Liver (tissue), 9 donors: ENCODE results near the gene EIF4G1. TPM values are rescaled to one million over a fixed set of nuclear protein-coding genes. Genes with fewer than 3 reads are reported as not detected.

Experiments
- DNase-seq: peaks from one replicate; pipeline ENCODE4 v3.0.0-alpha.2; 2017; ENCODE audit warnings: low spot score
- H3K27ac ChIP-seq, 2 donors: one replicate each; pipeline ENCODE4 v1.7.0; 2013; ENCODE audit warnings: inconsistent platforms in 2 of 2, low read length in 2 of 2, control low read depth in 1 of 2, low read depth in 1 of 2, mild to moderate bottlenecking in 1 of 2
- H3K27me3 ChIP-seq, 4 donors: one replicate each; pipeline versions ENCODE4 v1.6.1 to v1.7.0; 2013; ENCODE audit warnings: low read length in 3 of 4, inconsistent platforms in 1 of 4, mild to moderate bottlenecking in 1 of 4, moderate library complexity in 1 of 4; ENCODE audit not compliant: control insufficient read depth in 4 of 4, insufficient read depth in 4 of 4
- H3K36me3 ChIP-seq, 4 donors: one replicate each; pipeline versions ENCODE4 v1.6.1 to v1.7.0; 2013; ENCODE audit warnings: low read length in 3 of 4, mild to moderate bottlenecking in 3 of 4, low read depth in 1 of 4, moderate library complexity in 1 of 4; ENCODE audit not compliant: control insufficient read depth in 4 of 4, insufficient read depth in 3 of 4
- H3K4me1 ChIP-seq, 4 donors: one replicate each; pipeline versions ENCODE4 v1.6.1 to v1.7.0; 2013; ENCODE audit warnings: low read length in 3 of 4, mild to moderate bottlenecking in 3 of 4, moderate library complexity in 1 of 4; ENCODE audit not compliant: control insufficient read depth in 4 of 4, insufficient read depth in 4 of 4
- H3K4me3 ChIP-seq, 3 donors: one replicate each; pipeline versions ENCODE4 v1.6.1 to v1.7.0; 2013; ENCODE audit warnings: low read length in 3 of 3, control low read depth in 1 of 3, low read depth in 1 of 3, mild to moderate bottlenecking in 1 of 3
- H3K9ac ChIP-seq, 2 donors: one replicate each; pipeline ENCODE4 v1.7.0; 2013; ENCODE audit warnings: low read length in 2 of 2, mild to moderate bottlenecking in 2 of 2, moderate library complexity in 2 of 2, control low read depth in 1 of 2, low read depth in 1 of 2
- H3K9me3 ChIP-seq, 4 donors: one replicate each; pipeline versions ENCODE4 v1.6.1 to v1.7.0; 2013; ENCODE audit warnings: low read length in 3 of 4; ENCODE audit not compliant: control insufficient read depth in 4 of 4
- EGR1 ChIP-seq, 2 donors: IDR thresholded peaks; 2 replicates each; pipeline ENCODE4 v1.6.1; 2016 to 2018; ENCODE audit warnings: antibody characterized with exemption in 2 of 2, low read depth in 2 of 2
- FOXA1 ChIP-seq: IDR thresholded peaks from 2 replicates; pipeline ENCODE4 v1.6.1; 2016; ENCODE audit warnings: antibody characterized with exemption
- FOXA2 ChIP-seq: IDR thresholded peaks from 2 replicates; pipeline ENCODE4 v1.6.1; 2016; ENCODE audit warnings: antibody characterized with exemption
- GABPA ChIP-seq, 2 donors: IDR thresholded peaks in 1 of 2; conservative IDR thresholded peaks in 1 of 2; 2 replicates each; pipeline ENCODE4 v1.6.1; 2016; ENCODE audit warnings: antibody characterized with exemption in 2 of 2, mild to moderate bottlenecking in 1 of 2, moderate library complexity in 1 of 2
- HNF4A ChIP-seq, 2 donors: conservative IDR thresholded peaks; 2 replicates each; pipeline ENCODE4 v1.6.1; 2016; ENCODE audit warnings: antibody characterized with exemption in 2 of 2, mild to moderate bottlenecking in 2 of 2
- HNF4G ChIP-seq: IDR thresholded peaks from 2 replicates; pipeline ENCODE4 v1.6.1; 2016; ENCODE audit warnings: antibody characterized with exemption
- JUND ChIP-seq, 2 donors: IDR thresholded peaks; 2 replicates each; pipeline ENCODE4 v1.6.1; 2016; ENCODE audit warnings: antibody characterized with exemption in 2 of 2
- NR2F2 ChIP-seq: IDR thresholded peaks from 2 replicates; pipeline ENCODE4 v1.6.1; 2016; ENCODE audit warnings: antibody characterized with exemption
- RAD21 ChIP-seq, 2 donors: IDR thresholded peaks; 2 replicates each; pipeline ENCODE4 v1.6.1; 2016; ENCODE audit warnings: antibody characterized with exemption in 2 of 2, mild to moderate bottlenecking in 2 of 2
- REST ChIP-seq: IDR thresholded peaks from 2 replicates; pipeline ENCODE4 v1.6.1; 2016; ENCODE audit warnings: antibody characterized with exemption, mild to moderate bottlenecking
- RXRA ChIP-seq, 2 donors: IDR thresholded peaks; 2 replicates each; pipeline ENCODE4 v1.6.1; 2017 to 2018; ENCODE audit warnings: antibody characterized with exemption in 2 of 2, mild to moderate bottlenecking in 1 of 2
- TAF1 ChIP-seq: conservative IDR thresholded peaks from 2 replicates; pipeline ENCODE4 v1.6.1; 2016; ENCODE audit warnings: antibody characterized with exemption, mild to moderate bottlenecking
- YY1 ChIP-seq: IDR thresholded peaks from 2 replicates; pipeline ENCODE4 v1.6.1; 2016; ENCODE audit warnings: antibody characterized with exemption, mild to moderate bottlenecking
- ZBTB33 ChIP-seq: IDR thresholded peaks from 2 replicates; pipeline ENCODE4 v1.6.1; 2016; ENCODE audit warnings: antibody characterized with exemption
- WGBS: extraction: QIAGEN DNeasy Blood & Tissue Kit; methylation state at CpG from one replicate; pipeline ENCODE4 v1.1.7; 2013; 5-methylcytosine and 5-hydroxymethylcytosine counted together
- polyA plus RNA-seq, 2 donors: library from polyadenylated mRNA; stranded (reverse) in 1 of 2; unstranded in 1 of 2; fragments of 200-250 nt in 1 of 2; fragments of >200 nt in 1 of 2; fragmentation: Nextera tagmentation in 1 of 2; extraction: Ambion mirVana in 1 of 2; gene quantifications; one replicate each; pipeline versions ENCODE4 v1.2.1 to v1.2.3, GENCODE V29; 2013 to 2015
- total RNA-seq, 2 donors: library from RNA; depleted of rRNA; stranded (reverse); fragments of >200 nt; gene quantifications; one replicate each; pipeline ENCODE4 v1.2.3, GENCODE V29; 2014
- TF ChIP-seq, protein P1 (sequence below): IDR thresholded peaks from 2 replicates; pipeline ENCODE4 v1.6.1; 2016; ENCODE audit warnings: antibody characterized with exemption
- TF ChIP-seq, protein P2 (sequence below): fragments of 150-350 bp; IDR thresholded peaks from 2 replicates; pipeline ENCODE4 v1.5.1; 2017; ENCODE audit warnings: improper control_type of control experiment, low read depth, low read length; ENCODE audit not compliant: missing input control
- TF ChIP-seq, protein P3 (sequence below): IDR thresholded peaks from 2 replicates; pipeline ENCODE4 v1.6.1; 2016; ENCODE audit warnings: antibody characterized with exemption
- donor health status: healthy.
- donor health status: healthy.
- donor health status: healthy.
- donor health status: healthy.
- donor health status: healthy.

Gene EIF4G1
- total and polyA plus RNA-seq, 4 donors, result 140 to 329 (median 207) TPM

DNA sequence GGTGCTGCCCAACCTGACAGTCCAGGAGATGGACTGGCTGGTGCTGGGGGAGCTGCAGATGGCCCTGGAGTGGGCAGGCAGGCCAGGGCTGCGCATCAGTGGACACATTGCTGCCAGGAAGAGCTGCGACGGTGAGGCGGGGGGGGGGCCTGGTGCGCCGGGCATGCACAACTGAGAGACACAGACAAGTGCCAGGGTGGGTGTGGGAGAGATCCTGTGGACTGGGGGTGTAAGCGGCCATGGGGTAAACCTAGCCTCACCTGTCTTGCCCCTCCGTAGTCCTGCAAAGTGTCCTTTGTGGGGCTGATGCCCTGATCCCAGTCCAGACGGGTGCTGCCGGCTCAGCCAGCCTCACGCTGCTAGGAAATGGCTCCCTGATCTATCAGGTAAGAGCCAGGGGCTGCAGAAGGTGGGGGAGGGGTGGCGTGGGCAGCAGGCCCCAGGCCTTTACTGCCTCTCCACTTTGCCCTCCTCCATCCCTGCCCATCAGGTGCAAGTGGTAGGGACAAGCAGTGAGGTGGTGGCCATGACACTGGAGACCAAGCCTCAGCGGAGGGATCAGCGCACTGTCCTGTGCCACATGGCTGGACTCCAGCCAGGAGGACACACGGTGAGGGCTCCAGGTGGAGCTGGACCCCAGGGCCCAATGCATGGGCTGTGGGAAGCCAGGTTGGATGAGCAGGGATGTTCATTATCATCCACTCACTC, 68.8 kb downstream of the EIF4G1 start:
- DNase-seq, result no peak
- no peak overlapping the region for H3K9ac ChIP-seq
- no peaks in the 10 kb centered on the region for H3K9me3 ChIP-seq
- no peak overlapping the region for H3K4me3 ChIP-seq
- H3K27me3 ChIP-seq, result no peaks in the 10 kb centered on the region
- H3K27ac ChIP-seq, result no peak overlapping the region
- peaks cover 3 to 17% (median 10%) of the 10 kb centered on the region in 4 donors for H3K4me1 ChIP-seq
- 93% methylated on average over 15 of the region's 15 CpGs for WGBS
- no peak for TF ChIP-seq GABPA (IDR thresholded peaks at IDR 0.05 in 1 of 2, conservative IDR thresholded peaks at IDR 0.05 in 1 of 2)
- TF ChIP-seq NR2F2, result no peak
- TF ChIP-seq HNF4A (conservative IDR thresholded peaks at IDR 0.05), result no peak
- TF ChIP-seq, protein P1, sequence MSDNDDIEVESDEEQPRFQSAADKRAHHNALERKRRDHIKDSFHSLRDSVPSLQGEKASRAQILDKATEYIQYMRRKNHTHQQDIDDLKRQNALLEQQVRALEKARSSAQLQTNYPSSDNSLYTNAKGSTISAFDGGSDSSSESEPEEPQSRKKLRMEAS, result no peak
- TF ChIP-seq HNF4G, result no peak
- no peak for TF ChIP-seq EGR1 (IDR thresholded peaks at IDR 0.05; ENCODE audit: low read depth in 2 of 2)
- no peak for TF ChIP-seq TAF1
- no peak for TF ChIP-seq REST
- TF ChIP-seq JUND (IDR thresholded peaks at IDR 0.05), result no peak
- TF ChIP-seq, protein P2, sequence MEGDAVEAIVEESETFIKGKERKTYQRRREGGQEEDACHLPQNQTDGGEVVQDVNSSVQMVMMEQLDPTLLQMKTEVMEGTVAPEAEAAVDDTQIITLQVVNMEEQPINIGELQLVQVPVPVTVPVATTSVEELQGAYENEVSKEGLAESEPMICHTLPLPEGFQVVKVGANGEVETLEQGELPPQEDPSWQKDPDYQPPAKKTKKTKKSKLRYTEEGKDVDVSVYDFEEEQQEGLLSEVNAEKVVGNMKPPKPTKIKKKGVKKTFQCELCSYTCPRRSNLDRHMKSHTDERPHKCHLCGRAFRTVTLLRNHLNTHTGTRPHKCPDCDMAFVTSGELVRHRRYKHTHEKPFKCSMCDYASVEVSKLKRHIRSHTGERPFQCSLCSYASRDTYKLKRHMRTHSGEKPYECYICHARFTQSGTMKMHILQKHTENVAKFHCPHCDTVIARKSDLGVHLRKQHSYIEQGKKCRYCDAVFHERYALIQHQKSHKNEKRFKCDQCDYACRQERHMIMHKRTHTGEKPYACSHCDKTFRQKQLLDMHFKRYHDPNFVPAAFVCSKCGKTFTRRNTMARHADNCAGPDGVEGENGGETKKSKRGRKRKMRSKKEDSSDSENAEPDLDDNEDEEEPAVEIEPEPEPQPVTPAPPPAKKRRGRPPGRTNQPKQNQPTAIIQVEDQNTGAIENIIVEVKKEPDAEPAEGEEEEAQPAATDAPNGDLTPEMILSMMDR, result no peak
- no peak for TF ChIP-seq RAD21 (IDR thresholded peaks at IDR 0.05)
- no peak for TF ChIP-seq FOXA1
- TF ChIP-seq YY1, result no peak
- no peak for TF ChIP-seq FOXA2
- no peak for TF ChIP-seq ZBTB33
- TF ChIP-seq RXRA (IDR thresholded peaks at IDR 0.05), result no peak
- TF ChIP-seq, protein P3, sequence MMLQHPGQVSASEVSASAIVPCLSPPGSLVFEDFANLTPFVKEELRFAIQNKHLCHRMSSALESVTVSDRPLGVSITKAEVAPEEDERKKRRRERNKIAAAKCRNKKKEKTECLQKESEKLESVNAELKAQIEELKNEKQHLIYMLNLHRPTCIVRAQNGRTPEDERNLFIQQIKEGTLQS, result no peak
- H3K36me3 ChIP-seq, result peaks cover 8 to 42% (median 19%) of the 10 kb centered on the region in 4 donors
